SKM-1 treated with dmso at 0.1 percent for 144 hours (cell line): ENCODE results near the gene RYR2.
"Not testable (repeated sequence)": the region's sequence is repeated elsewhere in the genome, so short reads cannot be mapped to it uniquely, and the experiment has no call there.

Source experiments
- DNase-seq: peaks from one replicate; lab custom pipeline; 2025; ENCODE audit not compliant: unreplicated experiment; lab: John Stamatoyannopoulos, UW

RYR2 gene

GRCh38 chr1:237763751-237764150 is 721.8 kb downstream of the RYR2 start:
- no peak for DNase-seq

GRCh38 chr1:237769916-237770315 is 727.9 kb downstream of the RYR2 start:
- no peak for DNase-seq

GRCh38 chr1:237772009-237772408 is 730.0 kb downstream of the RYR2 start:
- no peak for DNase-seq

GRCh38 chr1:237774246-237774645 is 732.3 kb downstream of the RYR2 start:
- no peak for DNase-seq

- no peak for DNase-seq
Measured at GRCh38 chr1:237779356-237779755, 737.4 kb downstream of the RYR2 start.

GRCh38 chr1:237786066-237786719 is 744.2 kb downstream of the RYR2 start:
- DNase-seq: no peak

GRCh38 chr1:237788069-237788468 is 746.1 kb downstream of the RYR2 start:
- DNase-seq: no peak

GRCh38 chr1:237789619-237790018 is 747.6 kb downstream of the RYR2 start:
- DNase-seq: no peak

- no peak for DNase-seq
Measured at GRCh38 chr1:237791592-237791991, 749.6 kb downstream of the RYR2 start.

GRCh38 chr1:237792149-237792548 is 750.2 kb downstream of the RYR2 start:
- no peak for DNase-seq

GRCh38 chr1:237792726-237793125 is 750.7 kb downstream of the RYR2 start:
- DNase-seq: no peak

- no peak for DNase-seq
Measured at GRCh38 chr1:237794071-237794470, 752.1 kb downstream of the RYR2 start.

GRCh38 chr1:237795558-237795957 is 753.6 kb downstream of the RYR2 start:
- no peak for DNase-seq

GRCh38 chr1:237799762-237800474 is 757.9 kb downstream of the RYR2 start:
- DNase-seq: no peak

- DNase-seq: no peak
Measured at GRCh38 chr1:237804516-237804915, 762.5 kb downstream of the RYR2 start.

- no peak for DNase-seq
Measured at GRCh38 chr1:237809099-237809498, 767.1 kb downstream of the RYR2 start.

GRCh38 chr1:237811633-237812032 is 769.6 kb downstream of the RYR2 start:
- DNase-seq: no peak

- no peak for DNase-seq
Measured at GRCh38 chr1:237812061-237812460, 770.1 kb downstream of the RYR2 start.

GRCh38 chr1:237814319-237814924 is 772.4 kb downstream of the RYR2 start:
- peak; percentile 14 for DNase-seq

- no peak for DNase-seq
Measured at GRCh38 chr1:237817277-237817676, 775.3 kb downstream of the RYR2 start.

- DNase-seq: not testable (repeated sequence)
Measured at GRCh38 chr1:237820634-237821033, 778.6 kb downstream of the RYR2 start.

- DNase-seq: no peak
Measured at GRCh38 chr1:237832858-237833257, 790.9 kb downstream of the RYR2 start.
